GM19025 (cell line): Measurements from ENCODE around the gene WFS1.

Experiments
- ATAC-seq: cut with Tn5 transposase; IDR thresholded peaks from one replicate; pipeline ENCODE4 v1.9.1; 2021; ENCODE audit warnings: mild to moderate bottlenecking, low read depth, moderate library complexity; ENCODE audit not compliant: unreplicated experiment

The WFS1 gene

DNA sequence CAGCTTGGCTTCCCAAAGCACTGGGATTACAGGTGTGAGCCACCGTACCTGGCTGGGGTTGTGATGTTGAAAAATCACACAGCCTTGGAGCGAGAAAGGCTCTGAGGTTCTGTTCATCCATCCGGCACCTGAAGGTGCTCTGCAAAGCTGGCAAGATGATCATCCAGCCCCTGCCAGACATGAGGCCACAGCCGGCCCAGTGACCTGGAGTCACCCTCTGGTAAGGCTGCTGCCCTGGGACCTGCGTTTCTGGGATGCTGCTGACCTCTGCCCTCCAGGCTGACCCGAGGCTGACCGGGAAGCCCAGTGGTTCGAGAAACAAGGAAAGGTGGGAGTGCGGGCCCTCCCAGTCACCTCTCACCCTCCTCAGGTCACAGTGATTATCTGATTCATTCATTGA lies 13.5 kb upstream of the WFS1 start:
- ATAC-seq: no peak

- ATAC-seq: no peak
Measured at GRCh38 chr4:6257247-6258025, 12.2 kb upstream of the WFS1 start.

DNA sequence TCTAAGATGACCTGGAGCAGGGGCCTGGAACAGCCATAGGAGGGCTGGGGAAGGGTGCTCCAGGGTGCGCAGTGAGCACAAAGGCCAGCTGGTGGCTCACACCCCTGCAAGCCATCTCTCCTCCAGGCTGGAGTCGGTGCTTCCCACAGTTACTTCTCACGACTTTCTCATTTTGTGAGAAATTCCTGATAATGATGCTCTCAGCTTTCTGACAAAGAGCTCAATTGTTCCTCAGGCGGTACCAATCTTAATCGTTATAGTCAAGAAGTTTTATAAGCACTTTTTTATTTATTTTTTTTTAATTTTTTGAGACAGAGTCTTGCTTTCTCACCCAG lies 11.7 kb upstream of the WFS1 start:
- no peak for ATAC-seq

DNA sequence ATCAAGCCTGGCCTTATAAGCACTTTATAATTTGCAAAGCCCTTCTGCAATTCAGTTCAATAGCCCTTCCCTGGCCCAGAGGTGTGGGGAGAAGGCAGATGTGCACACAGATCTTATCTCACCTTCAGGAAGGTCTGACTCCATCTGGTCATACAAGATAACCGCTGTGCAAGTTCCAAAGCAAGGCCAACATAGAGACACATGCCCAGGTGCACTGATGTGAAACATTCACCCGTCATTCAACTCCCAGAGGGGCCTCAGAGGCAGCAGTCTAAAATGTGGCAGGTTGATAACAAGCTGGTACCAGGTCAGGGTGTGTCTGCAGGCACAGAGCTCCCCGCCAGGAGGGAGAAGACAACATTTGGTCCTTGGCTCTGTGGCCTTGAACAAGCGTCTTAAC lies 10.9 kb upstream of the WFS1 start:
- no peak for ATAC-seq

DNA sequence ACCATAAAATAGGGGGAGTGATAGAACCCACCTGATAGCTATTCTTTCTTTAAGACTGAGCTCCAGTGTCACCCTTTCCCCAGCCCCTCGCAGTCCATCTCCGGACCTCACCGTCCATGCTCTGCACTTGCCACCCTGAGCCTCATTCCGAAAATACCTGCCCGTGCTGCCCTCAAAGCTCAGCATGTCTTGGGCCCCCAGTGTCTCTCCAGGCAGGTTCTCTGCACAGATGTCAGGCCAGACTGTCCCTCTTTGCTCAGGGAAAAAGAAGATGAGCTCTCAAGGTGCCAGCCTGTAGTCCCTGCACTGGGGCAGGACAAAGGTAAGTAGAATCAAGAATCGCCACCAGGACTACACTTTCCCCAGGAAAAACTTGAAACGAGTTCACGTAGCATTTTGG lies 9.8 kb upstream of the WFS1 start:
- ATAC-seq: no peak

DNA sequence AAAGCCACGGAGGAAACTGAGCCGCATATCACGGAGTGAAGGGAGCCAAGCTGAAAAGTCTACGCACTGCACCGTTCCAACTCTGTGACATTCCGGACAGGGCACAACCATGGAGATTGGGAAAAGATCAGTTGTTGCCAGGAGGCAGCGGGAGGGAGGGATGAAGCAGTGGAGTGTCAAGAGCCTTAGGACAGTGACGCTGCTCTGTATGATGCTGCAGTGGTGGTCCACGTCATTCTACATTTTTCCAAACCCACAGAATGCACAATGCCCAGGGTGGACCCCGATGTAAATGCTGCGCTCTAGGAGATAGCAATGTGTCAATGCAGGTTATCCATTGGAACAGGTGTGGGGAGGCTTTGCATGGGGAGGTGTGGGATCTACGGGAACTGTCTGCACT lies 7.5 kb upstream of the WFS1 start:
- no peak for ATAC-seq

DNA sequence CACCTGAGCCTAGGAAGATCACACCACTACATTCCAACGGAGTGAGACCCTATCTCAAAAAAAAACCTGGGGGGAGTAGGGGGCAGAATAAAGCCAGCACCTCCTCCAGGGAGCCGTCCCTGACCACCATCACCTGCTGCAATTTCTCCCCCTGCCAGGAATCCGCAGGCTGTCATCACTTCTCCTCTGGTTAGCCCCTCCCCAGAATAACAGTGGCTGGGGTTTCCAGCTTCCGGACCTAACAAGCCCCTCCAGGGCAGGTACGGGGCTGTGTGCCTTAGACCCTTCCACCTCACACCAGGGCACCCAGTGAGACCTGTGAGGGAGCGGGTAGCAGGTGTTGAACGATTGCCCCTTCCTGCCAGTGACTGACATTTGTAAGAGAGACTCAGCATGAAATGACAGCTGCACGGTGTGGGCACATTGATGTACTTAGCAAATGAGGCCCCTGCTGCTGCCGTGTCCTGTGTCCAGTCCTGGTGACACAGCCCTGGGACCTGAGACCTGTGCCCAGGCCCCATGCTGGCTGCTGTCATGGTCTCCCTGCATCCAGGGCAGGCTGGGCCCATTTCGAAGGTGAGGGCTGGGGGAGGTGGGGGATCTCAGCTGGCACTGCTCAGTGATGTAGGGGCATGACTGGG lies 6.7 kb upstream of the WFS1 start:
- no peak for ATAC-seq

GRCh38 chr4:6263526-6264224 lies 6.0 kb upstream of the WFS1 start:
- no peak for ATAC-seq

DNA sequence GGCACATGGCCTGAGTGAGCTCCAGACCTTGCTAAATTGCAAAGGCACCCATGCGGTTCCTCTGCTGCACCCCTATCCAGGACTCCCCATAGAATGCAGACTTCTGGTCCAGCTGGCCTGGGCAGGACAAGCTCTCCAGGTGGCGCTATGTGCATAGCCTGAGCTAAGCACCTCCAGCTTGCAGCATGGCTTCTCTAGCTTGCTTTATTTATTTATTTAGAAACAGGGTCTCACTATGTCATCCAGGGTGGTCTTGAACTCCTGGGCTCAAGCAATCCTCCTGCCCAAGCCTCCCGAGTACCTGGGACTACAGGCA lies 5.5 kb upstream of the WFS1 start:
- ATAC-seq: no peak

DNA sequence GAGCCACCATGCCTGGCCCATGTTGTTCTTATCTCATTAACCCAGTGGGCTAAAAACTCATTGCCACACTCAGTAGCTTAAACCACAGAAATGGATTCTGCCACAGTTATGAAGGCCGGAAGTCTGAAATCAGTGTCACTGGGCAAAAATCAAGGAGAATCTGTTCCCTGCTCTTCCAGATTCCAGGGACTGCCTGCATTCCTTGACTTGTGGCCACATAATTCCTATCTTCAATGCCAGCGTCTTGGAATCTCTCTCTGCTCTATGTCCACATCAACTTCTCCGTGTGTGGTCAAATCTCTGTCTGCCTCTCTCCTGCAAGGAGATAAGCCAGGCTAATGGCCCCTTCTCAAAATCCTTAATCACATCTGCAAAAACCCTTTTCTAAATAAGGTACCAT lies 4.1 kb upstream of the WFS1 start:
- ATAC-seq: no peak

DNA sequence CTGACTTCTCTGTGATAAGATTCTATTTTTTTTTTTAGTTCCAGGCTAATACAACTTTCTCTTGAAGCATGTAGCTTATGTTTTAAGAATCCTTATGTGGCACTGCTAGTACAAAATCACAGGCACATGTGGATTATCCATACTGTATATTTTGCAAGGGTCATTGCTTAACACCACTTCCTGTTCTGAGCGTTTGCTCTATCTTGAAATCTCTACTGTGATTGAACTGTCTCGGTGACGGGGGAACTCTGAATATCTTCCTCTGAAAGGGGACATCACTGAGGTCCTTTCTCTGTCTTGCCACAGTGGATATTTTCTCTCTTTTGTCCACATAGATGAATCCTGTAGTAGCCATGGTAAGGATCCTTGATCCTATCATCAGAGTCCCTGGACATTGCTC lies 2.1 kb upstream of the WFS1 start:
- no peak for ATAC-seq

DNA sequence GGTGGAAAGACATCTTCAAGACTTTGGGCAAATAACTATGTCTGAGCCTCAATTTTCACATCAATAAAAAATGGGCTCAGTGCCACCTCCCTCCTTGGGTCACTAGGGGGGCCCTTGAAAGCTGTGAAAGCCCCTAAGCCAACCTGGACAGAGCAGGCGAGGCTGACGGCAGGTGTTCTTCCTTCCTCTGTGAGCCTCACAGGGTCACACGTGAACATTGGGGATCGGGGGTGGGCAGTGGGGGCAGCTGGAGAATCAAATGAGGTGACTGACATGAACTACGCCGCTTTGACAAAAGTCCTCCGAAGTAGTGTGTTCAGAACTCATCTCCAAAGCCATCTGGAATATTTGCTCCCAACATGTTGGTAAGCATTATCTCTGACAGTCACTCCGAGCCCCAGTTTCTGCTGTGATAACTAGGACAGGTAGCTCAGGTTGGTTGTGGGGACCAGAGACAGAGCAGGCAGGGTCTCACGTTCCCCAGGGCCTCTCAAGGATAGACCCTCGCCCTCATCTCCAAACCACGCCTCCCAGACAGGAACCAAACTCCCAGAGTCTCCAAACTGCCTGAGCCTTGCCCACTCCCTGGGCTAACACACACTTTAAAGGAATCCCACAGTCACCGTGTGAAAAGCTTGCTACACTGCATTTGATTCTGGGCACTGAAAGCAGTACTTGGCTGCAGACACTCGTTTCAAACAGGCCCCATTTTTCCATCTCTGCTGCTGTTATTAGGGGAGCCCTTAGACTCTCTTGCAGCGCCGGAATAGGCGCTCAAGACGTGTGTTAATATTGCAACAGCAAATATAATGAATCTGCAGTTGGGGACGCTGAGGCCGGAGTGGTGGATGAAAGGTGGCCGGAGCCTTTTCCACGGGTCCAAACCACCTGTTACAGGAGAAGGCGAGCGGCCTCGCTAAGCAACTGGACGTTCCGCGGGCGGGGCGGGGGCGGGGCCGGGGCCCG lies 717 bp upstream of the WFS1 start:
- ATAC-seq: no peak

DNA sequence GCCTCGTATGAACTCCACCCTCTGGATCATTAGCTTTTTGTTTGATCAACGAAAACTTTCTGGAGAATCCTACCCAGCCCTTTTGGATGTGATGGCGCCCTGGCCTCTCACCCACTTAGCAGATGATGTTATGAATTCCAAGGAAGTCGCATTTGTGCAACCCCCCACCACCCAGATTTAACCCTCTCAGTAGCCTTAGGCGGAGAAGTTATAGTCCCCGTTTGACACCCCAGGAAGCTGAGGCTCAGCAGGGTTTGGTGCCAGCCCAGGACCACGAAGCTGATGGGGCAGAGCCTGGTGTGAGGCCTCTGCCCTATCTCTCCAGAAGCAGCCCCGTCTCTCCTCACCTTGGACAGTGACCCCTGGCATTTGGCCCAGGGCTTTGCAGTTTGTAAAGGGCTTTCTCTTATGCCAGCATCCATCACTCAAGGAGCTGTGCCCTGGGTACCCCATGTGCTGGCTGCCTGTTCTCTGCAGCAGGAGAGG lies 1.0 kb downstream of the WFS1 start:
- no peak for ATAC-seq

DNA sequence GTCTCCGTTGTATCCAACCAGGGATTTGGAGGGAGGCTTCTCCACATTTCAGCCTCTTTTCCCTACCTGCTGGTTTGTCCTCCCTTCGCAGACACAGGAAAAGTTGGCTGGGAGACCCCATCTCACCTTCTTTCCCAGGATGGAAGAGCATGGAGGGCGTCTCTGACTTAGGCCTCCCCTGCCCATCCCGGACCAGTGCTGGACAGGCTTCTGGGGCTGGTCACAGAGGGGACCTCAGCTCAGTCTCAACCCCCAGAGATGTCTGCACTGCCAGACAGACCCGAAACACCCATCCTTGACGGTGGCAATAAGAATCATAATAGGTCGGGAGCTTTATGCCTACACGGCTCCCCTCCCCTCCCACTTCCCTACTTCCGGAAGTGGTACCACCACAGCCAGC lies 1.6 kb downstream of the WFS1 start:
- ATAC-seq: no peak

- no peak for ATAC-seq
Measured at GRCh38 chr4:6271701-6272465, 2.2 kb downstream of the WFS1 start.

- no peak for ATAC-seq
Measured at GRCh38 chr4:6272863-6273660, 3.4 kb downstream of the WFS1 start.

DNA sequence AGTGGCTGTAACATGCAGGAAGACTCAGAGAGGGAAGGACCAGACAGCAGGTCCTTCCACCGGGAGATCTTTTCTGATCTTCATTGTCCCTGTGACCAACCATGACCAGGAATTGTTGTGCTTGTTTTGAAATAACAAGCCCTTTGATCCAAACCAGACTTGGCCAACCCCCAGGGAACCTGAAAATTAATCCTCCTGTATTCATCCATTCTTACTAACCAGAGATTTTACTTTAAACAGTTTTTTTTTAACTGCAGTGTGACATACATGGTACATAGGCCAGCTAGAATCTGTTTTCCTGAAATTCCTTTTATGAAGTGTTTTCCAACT lies 4.0 kb downstream of the WFS1 start:
- ATAC-seq: no peak

DNA sequence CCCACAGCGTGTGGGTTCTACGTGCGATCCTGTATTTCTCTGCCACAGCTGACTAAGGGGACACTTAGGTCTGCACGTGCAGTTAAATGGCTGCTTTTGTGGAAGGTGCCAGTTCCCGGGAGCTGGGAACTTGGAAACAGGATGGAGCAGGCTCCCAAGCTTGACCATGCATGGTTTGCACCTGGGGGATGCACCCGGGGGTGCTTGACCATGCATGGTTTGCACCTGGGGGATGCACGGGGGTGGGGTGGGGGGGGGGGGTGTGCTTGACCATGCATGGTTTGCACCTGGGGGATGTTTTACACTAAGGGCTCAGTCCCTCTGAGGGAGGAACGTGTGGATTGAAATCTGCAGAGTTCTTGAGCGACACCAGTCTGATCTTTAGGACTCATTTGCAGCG lies 5.7 kb downstream of the WFS1 start:
- no peak for ATAC-seq
